Measurements from ENCODE around the gene ZBTB37.
"Not testable (repeated sequence)": the region's sequence is repeated elsewhere in the genome, so short reads cannot be mapped to it uniquely, and the experiment has no call there.

The ZBTB37 gene

GRCh38 chr1:173868266-173869020 lies at the start of gene ZBTB37:
Gene ZBTB37 (plus strand): TSS chr1:173868380. CDS start chr1:173870226, 1,846 bp downstream.
- DNase-seq: peak; percentile 77 to 83

- DNase-seq: no peak
Measured at GRCh38 chr1:173818459-173818858, 49.7 kb upstream of the ZBTB37 start.

DNA sequence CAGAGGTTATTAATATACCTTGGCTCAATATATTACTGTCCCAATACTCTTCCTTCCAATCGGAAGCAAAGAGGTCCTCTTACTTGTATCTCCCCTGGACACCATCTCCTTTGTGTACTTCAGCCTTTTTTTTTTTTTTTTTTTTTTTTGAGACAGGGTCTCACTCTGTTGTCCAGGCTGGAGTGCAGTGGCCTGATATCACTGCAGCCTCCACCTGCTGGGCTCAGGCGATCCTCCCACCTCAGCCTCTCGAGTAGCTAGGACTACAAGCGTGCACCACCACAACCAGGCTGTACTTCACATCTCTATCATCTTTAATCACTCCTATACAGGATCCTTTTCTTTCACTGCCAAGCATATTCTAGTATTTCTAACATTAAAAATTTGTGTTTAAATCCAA lies 46.5 kb upstream of the ZBTB37 start:
- DNase-seq: no peak

- no peak for DNase-seq
Measured at GRCh38 chr1:173823781-173824314, 44.3 kb upstream of the ZBTB37 start.

DNA sequence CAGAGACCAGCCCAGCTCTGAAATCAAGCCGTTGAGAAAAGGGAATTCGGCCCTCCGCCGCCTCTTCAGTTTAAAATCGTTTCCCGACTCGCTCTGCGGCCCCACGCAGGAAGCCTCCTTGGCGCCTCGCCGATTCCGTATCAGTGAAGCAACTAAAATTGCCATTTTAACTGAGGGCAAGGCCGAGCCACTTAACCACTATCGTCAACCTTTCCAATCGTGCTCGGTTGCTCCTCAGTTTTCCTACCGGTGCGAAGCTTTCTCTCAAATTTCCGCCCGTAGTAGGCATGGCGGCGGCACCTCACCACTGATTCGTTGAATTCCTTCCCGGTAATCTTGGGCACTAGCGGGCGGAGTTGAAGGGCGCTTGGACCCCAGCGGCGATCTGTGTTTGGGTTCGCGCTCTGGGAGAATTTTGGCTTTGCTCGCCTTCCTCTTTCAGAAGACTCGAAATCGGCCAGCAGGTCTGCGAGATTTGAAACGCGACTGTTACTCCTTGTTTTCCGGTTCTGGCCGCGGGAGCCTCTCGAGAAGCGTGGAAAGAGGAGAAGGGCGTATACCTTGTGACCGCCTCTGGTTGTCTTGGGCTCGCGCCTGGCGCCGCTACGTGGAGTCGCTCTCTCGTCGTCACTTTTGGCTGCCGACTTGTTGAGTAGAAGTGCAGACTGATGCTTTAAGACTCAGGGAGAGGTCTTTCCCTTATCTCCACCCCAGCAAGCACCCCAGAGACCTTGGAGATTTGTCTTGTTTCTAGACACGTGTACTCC lies 43.7 kb upstream of the ZBTB37 start, which contains the start of the genes CENPL and DARS2:
Gene CENPL, minus strand, starts transcription at position 569 of the 767 bp plus-strand sequence. CDS start 13,584 bp downstream, outside the sequence.
Gene DARS2, plus strand, starts transcription at position 359 of the 767 bp plus-strand sequence. CDS start 557 bp downstream, outside the sequence.
- DNase-seq: peak; percentile 96

DNA sequence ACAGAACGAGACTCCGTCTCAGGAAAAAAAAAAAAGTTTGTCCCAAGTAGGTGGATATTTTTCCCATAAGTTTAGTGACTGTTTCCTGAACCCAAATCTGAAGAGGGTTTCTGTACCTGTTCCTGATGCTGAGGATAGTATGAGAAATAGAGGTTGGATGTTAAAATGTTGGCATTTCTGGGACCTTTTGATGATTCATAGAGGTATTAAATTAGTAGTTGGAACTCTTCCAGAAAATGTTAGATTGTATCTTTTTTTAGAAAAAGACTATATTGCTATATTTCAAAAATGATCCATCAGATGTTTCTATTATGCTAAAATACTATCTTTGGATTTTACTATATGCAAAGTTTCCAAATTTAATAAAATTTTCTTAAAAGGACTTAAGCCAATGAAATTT lies 40.6 kb upstream of the ZBTB37 start:
- DNase-seq: no peak

DNA sequence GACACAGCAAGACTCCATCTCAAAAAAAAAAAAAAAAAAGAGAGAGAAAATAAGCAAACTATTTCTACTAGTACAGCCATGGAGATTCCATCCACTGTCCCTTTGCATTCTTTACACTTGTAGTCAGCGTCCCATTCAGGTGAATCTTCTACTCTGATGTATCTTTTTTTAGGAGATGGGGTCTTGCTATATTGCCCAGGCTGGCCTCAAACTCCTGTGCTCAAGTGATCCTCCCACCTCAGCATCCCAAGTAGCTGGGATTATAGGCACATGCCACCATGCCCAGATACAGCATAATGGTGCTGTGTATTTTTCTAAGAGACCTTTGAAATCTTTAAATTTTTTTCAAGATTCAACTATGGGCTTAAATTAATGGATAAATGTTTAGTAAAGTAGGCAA lies 35.4 kb upstream of the ZBTB37 start:
- no peak for DNase-seq

DNA sequence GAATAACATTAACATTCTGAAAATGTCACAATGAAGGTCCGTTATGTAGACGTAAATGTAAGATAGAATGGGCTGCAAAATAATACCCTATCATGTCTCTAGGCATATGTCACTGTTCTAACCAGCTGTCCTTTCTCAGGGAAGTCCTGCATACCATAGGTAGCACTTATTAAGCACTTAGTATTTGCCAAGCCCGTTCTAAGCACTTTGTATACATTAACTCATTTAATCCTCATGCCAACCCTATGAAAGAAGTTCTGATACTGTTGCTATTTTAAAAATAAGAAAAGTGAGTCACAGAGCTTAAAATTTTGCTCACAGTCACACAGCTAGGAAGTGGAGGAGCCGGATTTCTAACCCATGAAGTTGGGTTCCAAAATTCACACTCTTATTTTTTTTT lies 16.1 kb upstream of the ZBTB37 start:
- DNase-seq: no peak

- no peak for DNase-seq
Measured at GRCh38 chr1:173853074-173853473, 15.1 kb upstream of the ZBTB37 start.

DNA sequence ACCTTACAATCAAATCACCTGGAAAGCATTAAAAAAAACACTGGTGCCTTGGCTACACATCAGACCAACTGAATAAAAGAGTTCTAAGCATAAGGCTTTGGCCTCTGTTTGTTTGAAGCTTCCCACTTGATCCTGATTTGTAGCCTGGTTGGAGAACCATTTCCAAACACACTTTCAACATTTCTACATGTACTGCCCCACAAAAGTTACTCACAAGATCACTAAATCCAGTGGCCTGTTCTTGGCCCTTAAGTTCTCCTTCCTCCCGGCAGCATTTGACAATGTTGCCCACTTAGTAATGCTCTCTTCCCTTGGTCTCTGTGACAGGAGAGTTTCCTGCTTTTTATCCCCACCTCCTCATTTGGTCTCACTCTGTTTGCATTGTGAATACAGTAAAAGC lies 12.2 kb upstream of the ZBTB37 start:
- no peak for DNase-seq

DNA sequence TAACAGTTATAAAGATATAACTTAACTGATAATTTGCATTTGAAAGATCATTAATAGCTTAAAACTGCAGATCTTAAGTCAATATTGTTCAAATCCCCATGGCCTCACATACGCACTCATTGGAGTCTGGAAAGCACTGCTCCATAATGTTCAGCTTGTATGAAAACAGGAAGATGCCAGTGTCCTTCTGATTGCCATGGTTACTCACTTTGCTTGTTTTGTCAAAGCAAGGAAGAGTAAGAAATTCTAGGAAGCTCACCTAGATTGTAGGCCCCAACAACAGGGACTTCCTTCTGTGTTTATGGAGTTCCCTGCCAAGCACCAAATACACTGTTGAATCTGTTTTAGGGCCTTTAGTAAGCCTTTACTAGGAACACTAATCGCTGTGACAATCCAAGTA lies 11.3 kb upstream of the ZBTB37 start:
- DNase-seq: no peak

DNA sequence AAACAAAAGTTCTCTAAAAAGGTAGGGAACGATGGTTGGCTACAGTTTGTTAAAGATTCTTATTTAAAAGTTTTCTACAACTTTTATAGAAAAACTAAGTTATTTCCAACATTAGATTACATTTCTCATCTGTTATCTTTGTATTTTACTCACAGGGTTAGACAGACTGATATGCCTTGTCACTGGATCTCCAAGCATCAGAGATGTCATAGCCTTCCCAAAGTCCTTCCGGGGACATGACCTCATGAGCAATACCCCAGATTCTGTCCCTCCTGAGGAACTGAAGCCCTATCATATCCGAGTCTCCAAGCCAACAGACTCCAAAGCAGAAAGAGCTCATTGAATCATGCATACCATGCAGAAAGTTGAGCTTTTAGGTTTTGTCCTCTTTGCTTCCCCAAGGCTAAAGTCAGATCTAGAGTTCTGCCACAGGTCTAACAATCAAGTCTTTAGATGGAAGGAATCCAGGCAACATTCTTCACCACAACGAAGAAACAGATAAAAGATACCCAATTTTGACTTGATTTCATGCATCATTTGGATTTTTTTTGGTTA lies 10.7 kb upstream of the ZBTB37 start:
- no peak for DNase-seq

DNA sequence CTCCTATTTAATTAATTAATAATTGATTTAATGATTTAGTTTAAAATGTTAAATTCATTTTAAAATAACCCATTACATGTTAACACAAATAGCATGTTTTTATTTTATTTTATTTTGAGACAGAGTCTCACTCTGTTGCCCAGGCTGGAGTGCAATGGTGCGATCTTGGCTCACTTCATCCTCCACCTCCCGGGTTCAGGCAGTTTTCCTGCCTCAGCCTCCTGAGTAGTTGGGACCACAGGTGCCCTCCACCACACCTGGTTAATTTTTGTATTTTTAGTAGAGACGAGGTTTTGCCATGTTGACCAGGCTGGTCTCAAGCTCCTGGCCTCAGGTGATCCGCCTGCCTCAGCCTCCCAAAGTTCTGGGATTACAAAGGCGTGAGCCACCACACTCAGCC lies 8.6 kb upstream of the ZBTB37 start:
- DNase-seq: not testable (repeated sequence)

DNA sequence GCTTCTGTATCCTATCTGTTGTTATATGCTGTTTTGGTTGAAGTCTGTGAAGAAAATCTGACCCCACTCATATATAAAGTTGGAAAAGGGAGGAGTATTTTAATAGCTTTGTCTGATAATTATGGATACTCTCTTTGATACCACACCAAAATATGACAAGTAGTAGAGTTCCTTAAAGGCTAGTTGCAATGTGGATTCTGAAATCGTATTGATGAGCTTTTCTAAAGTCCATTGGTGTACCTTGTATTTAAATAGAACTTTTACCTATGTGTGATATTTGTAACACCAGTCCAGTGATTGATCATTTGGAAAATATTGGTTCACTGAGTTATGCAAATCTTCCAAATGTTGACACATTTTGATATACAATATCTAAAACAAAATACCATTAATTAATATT lies 8.1 kb upstream of the ZBTB37 start:
- DNase-seq: no peak

GRCh38 chr1:173861731-173862145 lies 6.4 kb upstream of the ZBTB37 start:
- DNase-seq: no peak

GRCh38 chr1:173862146-173862768 lies 5.9 kb upstream of the ZBTB37 start:
- not testable (repeated sequence) for DNase-seq

DNA sequence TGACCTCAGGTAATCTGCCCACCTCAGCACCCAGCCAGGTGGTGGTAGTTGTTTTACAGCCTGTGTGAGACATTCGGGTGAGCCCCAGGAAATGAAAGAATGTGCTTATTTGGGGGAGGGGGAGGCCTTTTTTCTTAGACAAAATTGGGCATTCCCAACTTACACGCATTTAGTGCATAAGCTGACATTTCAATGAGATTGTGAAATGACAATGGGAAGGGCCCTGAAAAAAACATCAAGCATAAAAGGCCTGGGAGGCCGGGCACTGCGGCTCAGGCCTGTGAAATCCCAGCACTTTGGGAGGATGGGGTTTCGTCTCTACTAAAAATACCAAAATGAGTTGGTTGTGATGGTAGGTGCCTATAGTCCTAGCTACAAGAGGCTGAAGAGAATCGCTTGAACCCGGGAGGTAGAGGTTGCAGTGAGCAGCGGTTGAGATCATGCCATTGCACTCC lies 5.4 kb upstream of the ZBTB37 start:
- DNase-seq: no peak

DNA sequence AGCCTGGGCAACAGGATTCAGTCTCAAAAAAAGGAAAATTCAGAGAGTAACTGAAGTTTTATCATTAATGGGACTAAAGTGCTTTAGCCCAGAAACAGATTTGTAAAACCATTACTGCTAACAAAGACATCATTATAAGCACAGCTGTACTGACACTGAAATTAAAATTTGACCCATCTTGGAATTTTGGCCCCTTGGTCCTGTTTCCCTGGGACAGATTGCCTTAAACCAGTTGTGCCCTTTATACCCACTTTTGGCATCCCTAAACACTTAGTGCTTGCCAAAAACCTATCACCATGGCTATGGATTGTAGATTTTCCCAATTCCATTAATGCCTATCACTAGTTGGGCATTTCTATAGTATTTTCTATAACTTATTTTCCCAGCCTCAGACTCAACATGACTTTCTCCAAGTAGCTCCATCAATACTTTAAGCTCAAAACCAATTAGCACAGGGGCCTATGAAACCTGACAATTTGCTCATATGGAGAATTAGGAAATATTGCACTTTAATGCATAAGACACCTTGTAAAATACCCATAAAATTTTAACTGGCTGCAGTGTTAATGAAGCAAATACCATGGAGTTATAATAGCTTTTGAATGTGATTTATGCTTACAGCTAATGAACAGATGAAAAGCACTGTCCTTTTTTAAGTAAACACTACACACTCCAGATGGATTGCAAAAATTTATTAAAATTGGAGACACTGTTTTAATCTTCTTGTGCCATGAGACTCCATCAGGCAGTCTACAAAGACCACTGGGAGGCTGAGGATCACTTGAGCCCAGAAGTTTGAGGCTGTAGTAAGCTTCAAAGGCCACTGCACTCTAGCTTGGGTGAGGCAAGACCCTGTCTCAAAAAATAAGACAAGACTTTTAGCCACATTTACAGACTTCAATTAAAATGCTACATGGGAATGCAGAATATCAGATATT lies 4.7 kb upstream of the ZBTB37 start:
- DNase-seq: no peak

DNA sequence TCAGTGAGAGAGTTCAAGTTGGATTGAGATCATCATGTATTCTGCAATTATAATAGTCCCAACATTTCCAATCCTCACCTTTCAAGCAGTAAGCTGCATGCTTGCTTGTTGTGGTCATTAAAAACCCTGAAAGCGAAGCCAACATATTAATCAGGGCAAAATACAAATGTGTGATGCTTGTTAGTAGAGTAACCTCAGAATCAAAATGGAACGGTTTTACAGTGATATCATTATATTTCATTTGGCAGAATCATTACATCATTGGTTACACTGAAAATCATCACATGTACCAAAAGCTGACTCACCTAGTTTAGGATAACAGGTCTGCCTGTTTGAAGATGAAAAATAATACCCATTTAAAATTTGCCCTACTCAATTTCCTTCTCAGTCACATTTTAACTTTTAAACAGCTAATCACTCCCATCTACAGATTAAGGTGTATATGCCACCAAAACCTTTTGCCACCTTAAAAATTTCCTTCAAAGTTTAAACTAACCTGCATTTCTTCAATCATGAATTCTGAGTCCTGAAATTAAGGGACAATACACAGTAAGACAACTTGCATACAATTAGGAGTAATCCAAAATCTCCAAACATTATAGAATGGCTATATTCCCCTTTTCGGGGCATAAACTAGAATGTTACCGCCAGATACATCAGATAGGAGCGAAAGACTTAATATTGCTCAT lies 3.9 kb upstream of the ZBTB37 start:
- no peak for DNase-seq

DNA sequence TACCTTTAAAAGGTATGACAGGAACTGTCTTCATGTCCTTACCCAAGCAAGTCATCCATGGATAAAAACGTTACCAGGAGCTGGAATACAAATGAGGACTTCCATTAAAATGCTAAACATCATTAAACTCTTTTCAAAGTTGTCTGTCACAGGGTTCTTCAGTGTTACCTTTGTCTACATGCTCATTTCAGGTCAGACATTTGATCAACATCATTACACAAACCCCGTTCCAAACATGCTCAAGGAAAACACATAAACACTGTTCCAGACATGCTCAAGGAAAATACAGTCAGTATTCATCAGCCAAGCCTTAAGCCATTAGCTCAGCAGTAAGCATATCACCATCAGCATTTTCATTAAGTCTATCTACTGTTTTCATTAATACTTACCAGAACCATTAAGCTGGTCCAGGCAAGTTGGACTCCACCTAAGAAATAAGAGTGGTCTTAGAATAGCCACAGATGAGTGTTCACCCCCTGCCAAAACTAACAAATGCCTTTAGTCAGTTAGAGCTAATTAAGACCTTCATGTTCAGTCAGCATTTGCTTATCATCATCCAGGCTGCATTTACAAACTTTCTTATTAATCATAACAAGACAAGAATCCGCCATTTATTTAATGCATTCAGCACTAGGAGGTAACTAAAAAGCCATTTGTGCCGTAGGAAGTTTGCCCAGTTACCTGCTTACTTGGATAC lies 2.6 kb upstream of the ZBTB37 start:
- no peak for DNase-seq
